H1 (cell line): ENCODE data around the gene SEC14L3. TPM values are rescaled to one million over a fixed set of nuclear protein-coding genes. Genes with fewer than 3 reads are reported as not detected.

Experiments
- EZH2 ChIP-seq: fragments of 200-600 bp; sonication (generic); IDR thresholded peaks from 2 replicates; pipeline ENCODE4 v1.7.1; 2012; ENCODE audit warnings: low read depth, mild to moderate bottlenecking, moderate library complexity, low read length, inconsistent platforms; ENCODE audit not compliant: severe bottlenecking
- HDAC6 ChIP-seq: IDR thresholded peaks from one replicate; pipeline ENCODE4 v1.7.1; 2012; ENCODE audit warnings: low read depth, mild to moderate bottlenecking, inconsistent platforms, low read length, moderate library complexity
- RAD21 ChIP-seq, 2 experiments: IDR thresholded peaks in 1 of 2; conservative IDR thresholded peaks in 1 of 2; 2 replicates each; pipeline ENCODE4 v1.6.1; 2011; ENCODE audit warnings: low read depth in 2 of 2, low read length in 2 of 2, improper control_type of control experiment in 1 of 2, inconsistent platforms in 1 of 2, mild to moderate bottlenecking in 1 of 2, moderate library complexity in 1 of 2
- RBBP5 ChIP-seq: IDR thresholded peaks from 2 replicates; pipeline ENCODE4 v1.7.1; 2012; ENCODE audit warnings: low read depth, mild to moderate bottlenecking, inconsistent platforms, low read length, moderate library complexity, borderline replicate concordance
- SIN3A ChIP-seq, 2 experiments: IDR thresholded peaks in 1 of 2; conservative IDR thresholded peaks in 1 of 2; 2 replicates each; pipeline ENCODE4 v1.6.1; 2011 to 2012; ENCODE audit warnings: low read length in 2 of 2, improper control_type of control experiment in 1 of 2, low read depth in 1 of 2, mild to moderate bottlenecking in 1 of 2
- SIRT6 ChIP-seq: IDR thresholded peaks from one replicate; pipeline ENCODE4 v1.7.1; 2012; ENCODE audit warnings: low read length, inconsistent platforms
- SP4 ChIP-seq: IDR thresholded peaks from 2 replicates; pipeline ENCODE4 v1.6.1; 2012; ENCODE audit warnings: low read length, inconsistent platforms
- TBP ChIP-seq: IDR thresholded peaks from 2 replicates; pipeline ENCODE4 v1.6.1; 2011; ENCODE audit warnings: low read depth, low read length, improper control_type of control experiment
- polyA plus RNA-seq, 7 experiments: library from polyadenylated mRNA; depleted of rRNA in 3 of 7; stranded (reverse) in 5 of 7; unstranded in 2 of 7; fragments of >200 nt in 5 of 7; fragments of 200-250 nt in 2 of 7; gene quantifications; 1 replicate in 5 of 7; 2 replicates in 1 of 7; 4 replicates in 1 of 7; pipeline versions ENCODE4 v1.2.1 to v1.2.3, GENCODE V29; 2011 to 2013; ENCODE audit warnings: missing spikeins in 2 of 7, mixed read lengths in 2 of 7
- total RNA-seq: library from RNA; stranded (reverse); fragmentation: NEBNext Ultra II Directional; extraction: Animal tissue kit (Norgen Biotek cat#: 25700); gene quantifications from 2 replicates; pipeline ENCODE4 v1.2.1, GENCODE V29; 2021
- TF ChIP-seq, protein P1 (sequence below): fragments of 300-600 bp; sonication (generic); IDR thresholded peaks from 2 replicates; pipeline ENCODE4 v1.7.1; 2012; ENCODE audit warnings: low read length, moderate library complexity, mild to moderate bottlenecking, inconsistent platforms; ENCODE audit not compliant: insufficient replicate concordance
- TF ChIP-seq, protein P2 (sequence below): IDR thresholded peaks from 2 replicates; pipeline ENCODE4 v1.6.1; 2012; ENCODE audit warnings: inconsistent platforms

The SEC14L3 gene
- total and polyA plus RNA-seq, 2 of the 8 experiments (the other 6 are each of a cell fraction or from before 2014, with no cell fraction given): not detected

DNA sequence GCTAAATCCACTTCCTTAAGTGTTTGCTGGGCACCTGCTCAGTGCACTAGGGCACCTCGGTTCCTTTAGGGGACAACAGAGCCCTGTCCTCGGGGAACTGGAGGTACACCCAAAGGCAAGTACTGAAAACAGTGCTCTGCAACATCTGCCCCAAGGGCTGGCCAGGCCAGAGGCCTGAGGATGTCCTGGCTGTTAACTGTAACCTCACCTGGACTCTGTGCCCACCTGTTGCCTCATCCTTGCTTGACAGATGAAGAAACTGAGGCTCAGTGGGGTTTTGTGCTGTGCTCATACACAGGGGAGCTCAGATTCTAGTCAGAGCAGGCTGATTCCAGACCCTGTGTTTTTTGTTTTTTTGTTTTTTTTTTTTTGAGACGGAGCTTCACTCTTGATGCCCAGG lies 31.1 kb upstream of the SEC14L3 start (continued):
- TF ChIP-seq, protein P1, sequence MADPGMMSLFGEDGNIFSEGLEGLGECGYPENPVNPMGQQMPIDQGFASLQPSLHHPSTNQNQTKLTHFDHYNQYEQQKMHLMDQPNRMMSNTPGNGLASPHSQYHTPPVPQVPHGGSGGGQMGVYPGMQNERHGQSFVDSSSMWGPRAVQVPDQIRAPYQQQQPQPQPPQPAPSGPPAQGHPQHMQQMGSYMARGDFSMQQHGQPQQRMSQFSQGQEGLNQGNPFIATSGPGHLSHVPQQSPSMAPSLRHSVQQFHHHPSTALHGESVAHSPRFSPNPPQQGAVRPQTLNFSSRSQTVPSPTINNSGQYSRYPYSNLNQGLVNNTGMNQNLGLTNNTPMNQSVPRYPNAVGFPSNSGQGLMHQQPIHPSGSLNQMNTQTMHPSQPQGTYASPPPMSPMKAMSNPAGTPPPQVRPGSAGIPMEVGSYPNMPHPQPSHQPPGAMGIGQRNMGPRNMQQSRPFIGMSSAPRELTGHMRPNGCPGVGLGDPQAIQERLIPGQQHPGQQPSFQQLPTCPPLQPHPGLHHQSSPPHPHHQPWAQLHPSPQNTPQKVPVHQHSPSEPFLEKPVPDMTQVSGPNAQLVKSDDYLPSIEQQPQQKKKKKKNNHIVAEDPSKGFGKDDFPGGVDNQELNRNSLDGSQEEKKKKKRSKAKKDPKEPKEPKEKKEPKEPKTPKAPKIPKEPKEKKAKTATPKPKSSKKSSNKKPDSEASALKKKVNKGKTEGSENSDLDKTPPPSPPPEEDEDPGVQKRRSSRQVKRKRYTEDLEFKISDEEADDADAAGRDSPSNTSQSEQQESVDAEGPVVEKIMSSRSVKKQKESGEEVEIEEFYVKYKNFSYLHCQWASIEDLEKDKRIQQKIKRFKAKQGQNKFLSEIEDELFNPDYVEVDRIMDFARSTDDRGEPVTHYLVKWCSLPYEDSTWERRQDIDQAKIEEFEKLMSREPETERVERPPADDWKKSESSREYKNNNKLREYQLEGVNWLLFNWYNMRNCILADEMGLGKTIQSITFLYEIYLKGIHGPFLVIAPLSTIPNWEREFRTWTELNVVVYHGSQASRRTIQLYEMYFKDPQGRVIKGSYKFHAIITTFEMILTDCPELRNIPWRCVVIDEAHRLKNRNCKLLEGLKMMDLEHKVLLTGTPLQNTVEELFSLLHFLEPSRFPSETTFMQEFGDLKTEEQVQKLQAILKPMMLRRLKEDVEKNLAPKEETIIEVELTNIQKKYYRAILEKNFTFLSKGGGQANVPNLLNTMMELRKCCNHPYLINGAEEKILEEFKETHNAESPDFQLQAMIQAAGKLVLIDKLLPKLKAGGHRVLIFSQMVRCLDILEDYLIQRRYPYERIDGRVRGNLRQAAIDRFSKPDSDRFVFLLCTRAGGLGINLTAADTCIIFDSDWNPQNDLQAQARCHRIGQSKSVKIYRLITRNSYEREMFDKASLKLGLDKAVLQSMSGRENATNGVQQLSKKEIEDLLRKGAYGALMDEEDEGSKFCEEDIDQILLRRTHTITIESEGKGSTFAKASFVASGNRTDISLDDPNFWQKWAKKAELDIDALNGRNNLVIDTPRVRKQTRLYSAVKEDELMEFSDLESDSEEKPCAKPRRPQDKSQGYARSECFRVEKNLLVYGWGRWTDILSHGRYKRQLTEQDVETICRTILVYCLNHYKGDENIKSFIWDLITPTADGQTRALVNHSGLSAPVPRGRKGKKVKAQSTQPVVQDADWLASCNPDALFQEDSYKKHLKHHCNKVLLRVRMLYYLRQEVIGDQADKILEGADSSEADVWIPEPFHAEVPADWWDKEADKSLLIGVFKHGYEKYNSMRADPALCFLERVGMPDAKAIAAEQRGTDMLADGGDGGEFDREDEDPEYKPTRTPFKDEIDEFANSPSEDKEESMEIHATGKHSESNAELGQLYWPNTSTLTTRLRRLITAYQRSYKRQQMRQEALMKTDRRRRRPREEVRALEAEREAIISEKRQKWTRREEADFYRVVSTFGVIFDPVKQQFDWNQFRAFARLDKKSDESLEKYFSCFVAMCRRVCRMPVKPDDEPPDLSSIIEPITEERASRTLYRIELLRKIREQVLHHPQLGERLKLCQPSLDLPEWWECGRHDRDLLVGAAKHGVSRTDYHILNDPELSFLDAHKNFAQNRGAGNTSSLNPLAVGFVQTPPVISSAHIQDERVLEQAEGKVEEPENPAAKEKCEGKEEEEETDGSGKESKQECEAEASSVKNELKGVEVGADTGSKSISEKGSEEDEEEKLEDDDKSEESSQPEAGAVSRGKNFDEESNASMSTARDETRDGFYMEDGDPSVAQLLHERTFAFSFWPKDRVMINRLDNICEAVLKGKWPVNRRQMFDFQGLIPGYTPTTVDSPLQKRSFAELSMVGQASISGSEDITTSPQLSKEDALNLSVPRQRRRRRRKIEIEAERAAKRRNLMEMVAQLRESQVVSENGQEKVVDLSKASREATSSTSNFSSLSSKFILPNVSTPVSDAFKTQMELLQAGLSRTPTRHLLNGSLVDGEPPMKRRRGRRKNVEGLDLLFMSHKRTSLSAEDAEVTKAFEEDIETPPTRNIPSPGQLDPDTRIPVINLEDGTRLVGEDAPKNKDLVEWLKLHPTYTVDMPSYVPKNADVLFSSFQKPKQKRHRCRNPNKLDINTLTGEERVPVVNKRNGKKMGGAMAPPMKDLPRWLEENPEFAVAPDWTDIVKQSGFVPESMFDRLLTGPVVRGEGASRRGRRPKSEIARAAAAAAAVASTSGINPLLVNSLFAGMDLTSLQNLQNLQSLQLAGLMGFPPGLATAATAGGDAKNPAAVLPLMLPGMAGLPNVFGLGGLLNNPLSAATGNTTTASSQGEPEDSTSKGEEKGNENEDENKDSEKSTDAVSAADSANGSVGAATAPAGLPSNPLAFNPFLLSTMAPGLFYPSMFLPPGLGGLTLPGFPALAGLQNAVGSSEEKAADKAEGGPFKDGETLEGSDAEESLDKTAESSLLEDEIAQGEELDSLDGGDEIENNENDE: no peak
- TF ChIP-seq EZH2 (no peak), HDAC6 (no peak), RBBP5 (no peak), SIRT6 (no peak), SIN3A (conservative IDR thresholded peaks at IDR 0.05 in 1 of 2, IDR thresholded peaks at IDR 0.05 in 1 of 2; ENCODE audit: low read depth in 1 of 2, low read length in 2 of 2) (no peak), RAD21 (IDR thresholded peaks at IDR 0.05 in 1 of 2, conservative IDR thresholded peaks at IDR 0.05 in 1 of 2; ENCODE audit: low read depth in 2 of 2, low read length in 2 of 2) (no peak), TBP (no peak), SP4 (no peak)
- TF ChIP-seq, protein P2, sequence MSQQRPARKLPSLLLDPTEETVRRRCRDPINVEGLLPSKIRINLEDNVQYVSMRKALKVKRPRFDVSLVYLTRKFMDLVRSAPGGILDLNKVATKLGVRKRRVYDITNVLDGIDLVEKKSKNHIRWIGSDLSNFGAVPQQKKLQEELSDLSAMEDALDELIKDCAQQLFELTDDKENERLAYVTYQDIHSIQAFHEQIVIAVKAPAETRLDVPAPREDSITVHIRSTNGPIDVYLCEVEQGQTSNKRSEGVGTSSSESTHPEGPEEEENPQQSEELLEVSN: no peak
